Keratinocyte (primary cell): ENCODE measurements around the gene TTLL8. TPM values are rescaled to one million over a fixed set of nuclear protein-coding genes. Genes with fewer than 3 reads are reported as not detected.
A peak's percentile ranks its signal among the peaks of the same experiment; 100 is the strongest.

ENCODE experiments used
- DNase-seq: peaks from one replicate; pipeline ENCODE4 v3.0.0-alpha.2; 2011; ENCODE audit warnings: low read depth, missing footprints, low spot score
- FAIRE-seq: peaks from 2 replicates; lab custom pipeline; 2011; peaks lifted over from hg19 to GRCh38; lab: Jason Lieb, UNC
- H2AFZ ChIP-seq: 2 replicates; pipeline ENCODE4 v1.6.0; 2012; ENCODE audit warnings: low read length, control low read depth, inconsistent platforms; ENCODE audit not compliant: control insufficient read depth
- H3K27ac ChIP-seq: 2 replicates; pipeline ENCODE4 v1.5.1; 2011; ENCODE audit warnings: low read length; ENCODE audit not compliant: control insufficient read depth, insufficient read depth
- H3K27me3 ChIP-seq: 3 replicates; pipeline ENCODE4 v1.6.0; 2011; ENCODE audit warnings: low read length; ENCODE audit not compliant: control insufficient read depth, insufficient read depth; ENCODE audit errors: extremely low read depth
- H3K36me3 ChIP-seq, 2 experiments: 2 replicates in 1 of 2; 3 replicates in 1 of 2; pipeline ENCODE4 v1.5.1; 2011; ENCODE audit warnings: low read length in 2 of 2, mild to moderate bottlenecking in 1 of 2; ENCODE audit not compliant: control insufficient read depth in 2 of 2, insufficient read depth in 2 of 2; ENCODE audit errors: extremely low read depth in 1 of 2
- H3K4me1 ChIP-seq: 3 replicates; pipeline ENCODE4 v1.5.1; 2011; ENCODE audit warnings: low read length; ENCODE audit not compliant: control insufficient read depth, insufficient read depth; ENCODE audit errors: extremely low read depth
- H3K4me2 ChIP-seq: 3 replicates; pipeline ENCODE4 v1.6.0; 2011; ENCODE audit warnings: low read depth, low read length; ENCODE audit not compliant: control insufficient read depth, insufficient read depth; ENCODE audit errors: extremely low read depth
- H3K4me3 ChIP-seq, 3 experiments: fragments of 200-600 bp in 1 of 3; sonication (generic) in 1 of 3; 2 replicates in 2 of 3; 3 replicates in 1 of 3; pipeline ENCODE4 v1.5.1; 2011 to 2016; ENCODE audit warnings: low read length in 3 of 3, mild to moderate bottlenecking in 3 of 3, control low read depth in 2 of 3, inconsistent platforms in 1 of 3, low read depth in 1 of 3, mixed read lengths in 1 of 3, mixed run types in 1 of 3, moderate library complexity in 1 of 3; ENCODE audit not compliant: control insufficient read depth in 2 of 3, insufficient read depth in 2 of 3; ENCODE audit errors: extremely low read depth in 1 of 3
- H3K79me2 ChIP-seq: 2 replicates; pipeline ENCODE4 v1.6.0; 2012; ENCODE audit warnings: low read length; ENCODE audit not compliant: control insufficient read depth, insufficient read depth
- H3K9ac ChIP-seq: 3 replicates; pipeline ENCODE4 v1.6.0; 2011; ENCODE audit warnings: low read length; ENCODE audit not compliant: control insufficient read depth, insufficient read depth; ENCODE audit errors: extremely low read depth
- H3K9me1 ChIP-seq: 3 replicates; pipeline ENCODE4 v1.6.0; 2011; ENCODE audit warnings: low read length; ENCODE audit not compliant: control insufficient read depth, insufficient read depth; ENCODE audit errors: extremely low read depth
- H3K9me3 ChIP-seq: 2 replicates; pipeline ENCODE4 v1.5.1; 2012; ENCODE audit warnings: low read depth, low read length; ENCODE audit not compliant: control insufficient read depth
- H4K20me1 ChIP-seq: 3 replicates; pipeline ENCODE4 v1.6.0; 2011; ENCODE audit warnings: low read length; ENCODE audit not compliant: control insufficient read depth, insufficient read depth; ENCODE audit errors: extremely low read depth
- CTCF ChIP-seq, 3 experiments: IDR thresholded peaks in 1 of 3; conservative IDR thresholded peaks in 1 of 3; optimal IDR thresholded peaks in 1 of 3; 2 replicates in 2 of 3; 3 replicates in 1 of 3; pipeline versions ENCODE3 to v1.5.1; 2011; ENCODE audit warnings: low read length in 3 of 3, mild to moderate bottlenecking in 3 of 3, moderate library complexity in 2 of 3, control low read depth in 1 of 3, inconsistent platforms in 1 of 3; ENCODE audit not compliant: insufficient read depth in 2 of 3; ENCODE audit errors: extremely low read depth in 1 of 3
- EZH2 ChIP-seq: IDR thresholded peaks from one replicate; pipeline ENCODE4 v1.6.1; 2012; ENCODE audit warnings: inconsistent platforms, mild to moderate bottlenecking, low read length, moderate library complexity
- dilution Hi-C: fragments of 300-500 bp; cut with MboI; formaldehyde crosslinking; loops from one replicate; pipeline ENCODE4 v1.7.0; 2020; ENCODE audit warnings: low sequenced_read_pairs; ENCODE audit not compliant: extremely low pct_ligation_motif_present
- polyA plus RNA-seq, 5 experiments: library from polyadenylated mRNA; depleted of rRNA in 3 of 5; stranded (reverse) in 3 of 5; stranded (forward) in 1 of 5; unstranded in 1 of 5; fragments of >200 nt; gene quantifications; 1 replicate in 1 of 5; 2 replicates in 3 of 5; 3 replicates in 1 of 5; pipeline versions ENCODE4 v1.2.1 to v1.2.3, GENCODE V29; 2011 to 2012; ENCODE audit warnings: missing spikeins in 2 of 5, low read depth in 1 of 5, low replicate concordance in 1 of 5

TTLL8 gene
- polyA plus RNA-seq, 1 donor (not counting 4 experiments of a cell fraction or from before 2014, with no cell fraction given): not detected

- H3K4me1 ChIP-seq: no peaks in the 10 kb centered on the region
- no peaks in the 10 kb centered on the region for H3K79me2 ChIP-seq
- DNase-seq (no peak), FAIRE-seq (no peak)
- peaks cover 26% of the 10 kb centered on the region for H3K27me3 ChIP-seq
- H3K36me3 ChIP-seq: no peaks in the 10 kb centered on the region
- H3K4me3 ChIP-seq: no peak overlapping the region
- no peaks in the 10 kb centered on the region for H3K9me1 ChIP-seq
- no peaks in the 10 kb centered on the region for H4K20me1 ChIP-seq
- H3K9ac ChIP-seq: no peak overlapping the region
- H3K4me2 ChIP-seq: no peak overlapping the region
- no peak for TF ChIP-seq CTCF (optimal IDR thresholded peaks at IDR 0.05 in 1 of 3, IDR thresholded peaks at IDR 0.05 in 1 of 3, conservative IDR thresholded peaks at IDR 0.05 in 1 of 3; ENCODE audit: extremely low read depth in 1 of 3, insufficient read depth in 2 of 3, low read length in 3 of 3)
- TF ChIP-seq EZH2: no peak
- H2AFZ ChIP-seq: no peak overlapping the region
- dilution Hi-C loops: no loop called here
- H3K27ac ChIP-seq: no peak overlapping the region
- H3K9me3 ChIP-seq: no peaks in the 10 kb centered on the region
These were observed 1.8 kb upstream of the TTLL8 start for GRCh38 chr22:50059881-50060262.

- Histone ChIP-seq H3K79me2 (no peaks in the 10 kb centered on the region), H3K9ac (no peak overlapping the region), H3K9me3 (no peaks in the 10 kb centered on the region), H4K20me1 (no peaks in the 10 kb centered on the region), H3K4me3 (no peak overlapping the region), H3K4me2 (no peak overlapping the region), H3K36me3 (no peaks in the 10 kb centered on the region), H3K9me1 (no peaks in the 10 kb centered on the region), H3K27me3 (peaks cover 28% of the 10 kb centered on the region), H3K4me1 (no peaks in the 10 kb centered on the region), H3K27ac (no peak overlapping the region), H2AFZ (no peak overlapping the region)
- DNase-seq (no peak), FAIRE-seq (no peak)
- dilution Hi-C loops: no loop called here
- no peak for TF ChIP-seq CTCF (optimal IDR thresholded peaks at IDR 0.05 in 1 of 3, IDR thresholded peaks at IDR 0.05 in 1 of 3, conservative IDR thresholded peaks at IDR 0.05 in 1 of 3; ENCODE audit: extremely low read depth in 1 of 3, insufficient read depth in 2 of 3, low read length in 3 of 3)
- TF ChIP-seq EZH2: peak; percentile 64
These were observed 1.1 kb upstream of the TTLL8 start for GRCh38 chr22:50058906-50059880.
